HG02610 (cell line): ENCODE results near the gene KLF11.
"Not testable (repeated sequence)": the region's sequence is repeated elsewhere in the genome, so short reads cannot be mapped to it uniquely, and the experiment has no call there.

ENCODE experiments used
- ATAC-seq: cut with Tn5 transposase; IDR thresholded peaks from one replicate; pipeline ENCODE4 v1.9.1; 2021; ENCODE audit warnings: mild to moderate bottlenecking, moderate library complexity; ENCODE audit not compliant: unreplicated experiment

KLF11 gene

DNA sequence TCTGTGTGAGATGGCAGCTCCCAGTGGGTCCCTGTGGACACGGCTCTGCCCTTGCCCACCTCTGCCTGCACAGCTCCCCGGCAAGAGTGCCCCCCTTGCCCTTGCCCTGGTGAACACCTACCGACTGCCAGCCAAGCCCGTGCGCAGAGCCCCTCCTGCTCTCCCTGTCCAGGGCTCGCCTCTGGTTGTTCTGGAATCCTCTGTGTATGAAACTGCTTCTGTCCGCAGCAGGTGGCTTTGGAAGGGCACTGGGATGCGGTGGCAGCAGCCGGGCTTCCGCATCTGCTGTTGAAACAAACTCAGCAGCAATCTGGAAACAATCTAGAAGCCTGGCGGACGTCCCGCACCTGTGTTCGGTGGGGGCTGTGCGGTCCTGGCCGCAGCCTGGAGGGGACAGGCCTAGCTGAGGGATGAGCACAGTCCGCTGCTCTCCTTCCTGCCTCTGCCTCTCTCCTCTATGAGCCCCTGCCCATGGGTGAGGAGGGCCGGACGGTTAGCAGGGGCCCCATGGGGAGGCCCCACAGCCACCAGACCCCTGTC, 34.0 kb upstream of the KLF11 start:
- ATAC-seq = no peak

- no peak for ATAC-seq
Observed at GRCh38 chr2:10009811-10010781, 33.3 kb upstream of the KLF11 start.

DNA sequence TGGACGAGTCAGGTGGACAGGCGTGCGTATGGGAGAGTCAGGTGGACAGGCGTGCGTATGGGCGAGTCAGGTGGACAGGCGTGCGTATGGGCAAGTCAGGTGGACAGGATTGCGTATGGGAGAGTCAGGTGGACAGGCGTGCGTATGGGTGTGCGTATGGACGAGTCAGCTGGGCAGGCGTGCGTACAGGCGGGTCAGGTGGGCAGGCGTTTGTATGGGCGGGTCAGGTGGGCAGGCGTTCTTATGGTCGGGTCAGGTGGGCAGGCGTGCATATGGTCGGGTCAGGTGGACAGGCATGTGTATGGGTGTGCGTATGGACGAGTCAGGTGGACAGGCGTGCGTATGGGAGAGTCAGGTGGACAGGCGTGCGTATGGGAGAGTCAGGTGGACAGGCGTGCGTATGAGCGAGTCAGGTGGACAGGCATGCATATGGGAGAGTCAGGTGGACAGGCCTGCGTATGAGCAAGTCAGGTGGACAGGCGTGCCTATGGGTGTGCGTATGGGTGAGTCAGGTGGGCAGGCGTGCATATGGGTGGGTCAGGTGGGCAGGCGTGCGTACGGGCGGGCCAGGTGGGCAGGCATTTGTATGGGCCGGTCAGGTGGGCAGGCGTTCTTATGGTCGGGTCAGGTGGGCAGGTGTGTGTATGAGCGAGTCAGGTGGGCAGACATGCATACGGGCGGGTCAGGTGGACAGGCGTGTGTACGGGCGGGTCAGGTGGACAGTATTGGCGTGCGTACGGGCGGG, 32.3 kb upstream of the KLF11 start:
- not testable (repeated sequence) for ATAC-seq

DNA sequence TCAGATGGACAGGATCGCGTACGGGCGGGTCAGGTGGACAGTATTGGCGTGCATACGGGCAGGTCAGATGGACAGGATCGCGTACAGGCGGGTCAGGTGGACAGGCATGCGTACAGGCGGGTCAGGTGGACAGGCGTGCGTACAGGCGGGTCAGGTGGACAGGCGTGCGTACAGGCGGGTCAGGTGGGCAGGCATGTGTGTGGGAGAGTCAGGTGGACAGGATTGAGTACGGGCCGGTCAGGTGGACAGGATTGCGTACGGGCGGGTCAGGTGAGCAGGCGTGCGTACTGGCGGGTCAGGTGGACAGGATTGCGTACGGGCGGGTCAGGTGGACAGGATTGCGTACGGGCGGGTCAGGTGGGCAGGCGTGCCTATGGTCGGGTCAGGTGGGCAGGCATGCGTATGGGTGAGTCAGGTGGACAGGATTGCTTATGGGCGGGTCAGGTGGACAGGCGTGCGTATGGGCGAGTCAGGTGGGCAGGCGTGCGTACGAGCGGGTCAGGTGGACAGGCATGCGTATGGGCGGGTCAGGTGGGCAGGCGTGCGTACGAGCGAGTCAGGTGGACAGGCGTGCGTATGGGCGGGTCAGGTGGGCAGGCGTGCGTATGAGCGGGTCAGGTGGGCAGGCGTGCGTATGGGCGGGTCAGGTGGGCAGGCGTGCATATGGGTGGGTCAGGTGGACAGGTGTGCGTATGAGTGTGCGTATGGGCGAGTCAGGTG, 31.6 kb upstream of the KLF11 start:
- ATAC-seq = not testable (repeated sequence)

DNA sequence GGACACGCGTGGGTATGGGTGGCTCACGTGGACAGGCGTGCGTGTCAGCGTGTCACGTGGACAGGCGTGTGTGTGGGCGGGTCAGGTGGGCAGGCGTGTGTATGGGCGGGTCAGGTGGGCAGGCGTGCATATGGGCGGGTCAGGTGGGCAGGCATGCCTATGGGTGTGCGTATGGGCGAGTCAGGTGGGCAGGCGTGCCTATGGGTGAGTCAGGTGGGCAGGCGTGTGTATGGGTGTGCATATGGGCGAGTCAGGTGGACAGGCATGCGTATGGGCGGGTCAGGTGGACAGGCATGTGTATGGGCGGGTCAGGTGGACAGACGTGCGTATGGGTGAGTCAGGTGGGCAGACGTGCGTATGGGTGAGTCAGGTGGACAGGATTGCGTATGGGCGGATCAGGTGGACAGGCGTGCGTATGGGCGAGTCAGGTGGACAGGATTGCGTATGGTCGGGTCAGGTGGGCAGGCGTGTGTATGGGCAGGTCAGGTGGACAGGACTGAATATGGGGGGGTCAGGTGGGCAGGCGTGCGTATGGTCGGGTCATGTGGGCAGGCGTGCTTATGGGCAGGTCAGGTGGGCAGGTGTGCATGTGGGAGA, 30.9 kb upstream of the KLF11 start:
- not testable (repeated sequence) for ATAC-seq

GRCh38 chr2:10012963-10013461, 30.3 kb upstream of the KLF11 start:
- no peak for ATAC-seq

DNA sequence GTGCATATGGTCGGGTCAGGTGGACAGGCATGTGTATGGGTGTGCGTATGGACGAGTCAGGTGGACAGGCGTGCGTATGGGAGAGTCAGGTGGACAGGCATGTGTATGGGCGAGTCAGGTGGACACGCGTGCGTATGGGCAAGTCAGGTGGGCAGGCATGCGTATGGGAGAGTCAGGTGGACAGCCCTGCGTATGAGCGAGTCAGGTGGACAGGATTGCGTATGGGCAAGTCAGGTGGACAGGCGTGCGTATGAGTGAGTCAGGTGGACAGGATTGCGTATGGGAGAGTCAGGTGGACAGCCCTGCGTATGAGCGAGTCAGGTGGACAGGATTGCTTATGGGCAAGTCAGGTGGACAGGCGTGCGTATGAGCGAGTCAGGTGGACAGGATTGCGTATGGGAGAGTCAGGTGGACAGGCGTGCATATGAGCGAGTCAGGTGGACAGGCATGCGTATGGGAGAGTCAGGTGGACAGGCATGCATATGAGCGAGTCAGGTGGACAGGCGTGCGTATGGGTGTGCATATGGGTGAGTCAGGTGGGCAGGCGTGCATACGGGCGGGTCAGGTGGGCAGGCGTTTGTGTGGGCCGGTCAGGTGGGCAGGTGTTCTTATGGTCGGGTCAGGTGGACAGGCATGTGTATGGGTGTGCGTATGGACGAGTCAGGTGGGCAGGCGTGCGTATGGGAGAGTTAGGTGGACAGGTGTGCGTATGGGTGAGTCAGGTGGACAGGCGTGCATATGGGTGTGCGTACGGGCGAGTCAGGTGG, 29.5 kb upstream of the KLF11 start:
- not testable (repeated sequence) for ATAC-seq

DNA sequence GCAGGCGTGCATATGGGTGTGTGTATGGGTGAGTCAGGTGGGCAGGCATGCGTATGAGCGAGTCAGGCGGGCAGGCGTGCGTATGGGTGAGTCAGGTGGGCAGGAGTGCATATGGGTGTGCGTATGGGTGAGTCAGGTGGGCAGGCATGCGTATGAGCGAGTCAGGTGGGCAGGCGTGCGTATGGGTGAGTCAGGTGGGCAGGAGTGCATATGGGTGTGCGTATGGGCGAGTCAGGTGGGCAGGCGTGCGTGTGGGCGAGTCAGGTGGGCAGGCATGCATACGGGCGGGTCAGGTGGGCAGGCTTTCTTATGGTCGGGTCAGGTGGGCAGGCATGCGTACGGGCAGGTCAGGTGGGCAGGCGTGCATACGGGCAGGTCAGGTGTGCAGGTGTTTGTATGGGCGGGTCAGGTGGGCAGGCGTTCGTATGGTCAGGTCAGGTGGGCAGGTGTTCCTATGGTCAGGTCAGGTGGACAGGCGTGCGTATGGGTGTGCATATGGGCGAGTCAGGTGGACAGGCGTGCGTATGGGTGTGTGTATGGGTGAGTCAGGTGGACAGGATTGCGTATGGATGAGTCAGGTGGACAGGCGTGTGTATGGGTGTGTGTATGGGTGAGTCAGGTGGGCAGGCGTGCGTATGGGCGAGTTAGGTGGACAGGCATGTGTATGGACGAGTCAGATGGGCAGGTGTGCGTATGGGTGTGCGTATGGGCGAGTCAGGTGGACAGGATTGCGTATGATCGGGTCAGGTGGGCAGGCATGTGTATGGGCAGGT, 28.7 kb upstream of the KLF11 start:
- ATAC-seq = no peak

DNA sequence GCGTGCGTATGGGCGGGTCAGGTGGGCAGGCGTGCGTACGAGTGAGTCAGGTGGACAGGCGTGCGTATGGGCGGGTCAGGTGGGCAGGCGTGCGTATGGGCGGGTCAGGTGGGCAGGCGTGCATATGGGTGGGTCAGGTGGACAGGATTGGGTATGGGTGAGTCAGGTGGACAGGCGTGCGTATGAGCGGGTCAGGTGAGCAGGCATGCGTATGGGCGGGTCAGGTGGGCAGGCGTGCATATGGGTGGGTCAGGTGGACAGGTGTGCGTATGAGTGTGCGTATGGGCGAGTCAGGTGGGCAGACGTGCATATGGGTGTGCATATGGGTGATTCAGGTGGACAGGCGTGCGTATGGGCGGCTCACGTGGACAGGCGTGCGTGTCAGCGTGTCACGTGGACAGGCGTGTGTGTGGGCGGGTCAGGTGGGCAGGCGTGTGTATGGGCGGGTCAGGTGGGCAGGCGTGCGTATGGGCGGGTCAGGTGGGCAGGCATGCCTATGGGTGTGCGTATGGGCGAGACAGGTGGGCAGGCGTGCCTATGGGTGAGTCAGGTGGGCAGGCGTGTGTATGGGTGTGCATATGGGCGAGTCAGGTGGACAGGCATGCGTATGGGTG, 27.9 kb upstream of the KLF11 start:
- ATAC-seq = not testable (repeated sequence)

GRCh38 chr2:10016001-10016801, 27.1 kb upstream of the KLF11 start:
- ATAC-seq = no peak

- ATAC-seq = no peak
Observed at GRCh38 chr2:10016802-10017258, 26.5 kb upstream of the KLF11 start.

DNA sequence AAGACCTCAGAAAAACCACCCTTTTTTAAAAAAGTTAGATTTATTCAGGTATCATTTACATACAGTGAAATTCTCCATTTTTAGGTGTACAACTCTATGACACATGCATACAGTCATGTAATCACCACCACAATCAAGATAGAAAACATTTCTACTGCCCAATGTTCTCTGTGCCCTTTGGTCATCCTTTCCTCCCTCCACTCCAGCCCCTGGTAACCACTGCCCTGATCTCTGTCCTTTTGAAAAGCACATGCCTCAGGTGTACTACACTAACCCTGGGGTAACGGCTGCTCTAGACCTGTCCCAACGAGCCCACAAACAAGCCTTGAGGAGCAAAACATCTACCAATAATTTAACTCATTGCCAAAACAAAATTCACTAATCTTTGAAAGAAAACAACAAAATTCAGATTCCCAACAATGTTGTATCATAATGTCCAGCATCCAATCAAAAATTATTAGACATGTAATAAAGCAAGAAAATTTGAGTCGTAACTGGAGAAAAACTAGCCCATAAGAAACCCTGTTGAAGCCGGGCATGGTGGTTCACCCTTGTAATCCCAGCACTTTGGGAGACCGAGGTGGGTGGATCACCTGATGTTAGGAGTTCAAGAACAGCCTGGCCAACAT, 25.9 kb upstream of the KLF11 start:
- ATAC-seq = no peak

- ATAC-seq = no peak
Observed at GRCh38 chr2:10019174-10019573, 24.2 kb upstream of the KLF11 start.

- ATAC-seq = no peak
Observed at GRCh38 chr2:10019602-10020400, 23.5 kb upstream of the KLF11 start.

- no peak for ATAC-seq
Observed at GRCh38 chr2:10022041-10022421, 21.3 kb upstream of the KLF11 start.

- no peak for ATAC-seq
Observed at GRCh38 chr2:10022445-10022844, 20.9 kb upstream of the KLF11 start.
